GM23338 (cell line): ENCODE results near the gene FNDC8. TPM values are rescaled to one million over a fixed set of nuclear protein-coding genes. Genes with fewer than 3 reads are reported as not detected.

ENCODE experiments used
- ATAC-seq: fragments of 200-7000 bp; cut with Tn5 transposase; 3 replicates; pipeline ENCODE4 v1.9.1; 2020
- DNase-seq: peaks from one replicate; pipeline ENCODE4 v3.0.0-alpha.2; 2015; ENCODE audit warnings: low spot score
- H2AFZ ChIP-seq: fragments of 200-600 bp; sonication (generic); 2 replicates; pipeline ENCODE4 v1.8.0; 2016; ENCODE audit warnings: antibody characterized with exemption, mild to moderate bottlenecking, moderate library complexity
- H3F3A ChIP-seq: fragments of 200-600 bp; sonication (generic); replicated peaks from 2 replicates; pipeline ENCODE4 v1.8.0; 2017; ENCODE audit warnings: antibody characterized with exemption, mixed run types, low read depth
- H3K27ac ChIP-seq: fragments of 200-600 bp; sonication (generic); 2 replicates; pipeline ENCODE4 v1.6.1; 2016; ENCODE audit warnings: low read depth
- H3K27me3 ChIP-seq: fragments of 200-600 bp; sonication (generic); 2 replicates; pipeline ENCODE4 v1.8.0; 2016; ENCODE audit warnings: mild to moderate bottlenecking, mixed run types, moderate library complexity; ENCODE audit not compliant: insufficient read depth
- H3K36me3 ChIP-seq: fragments of 200-600 bp; sonication (generic); 2 replicates; pipeline ENCODE4 v1.8.0; 2016; ENCODE audit warnings: mild to moderate bottlenecking; ENCODE audit not compliant: insufficient read depth
- H3K4me1 ChIP-seq: fragments of 200-600 bp; sonication (generic); 2 replicates; pipeline ENCODE4 v1.8.0; 2016; ENCODE audit warnings: mild to moderate bottlenecking, moderate library complexity; ENCODE audit not compliant: insufficient read depth
- H3K4me2 ChIP-seq: fragments of 200-600 bp; sonication (generic); 2 replicates; pipeline ENCODE4 v1.7.1; 2017; ENCODE audit warnings: mixed run types
- H3K4me3 ChIP-seq: fragments of 200-600 bp; sonication (generic); 2 replicates; pipeline ENCODE4 v1.6.1; 2016; ENCODE audit warnings: mixed run types
- H3K79me2 ChIP-seq: fragments of 200-600 bp; sonication (generic); replicated peaks from 2 replicates; pipeline ENCODE4 v1.8.0; 2017; ENCODE audit warnings: mild to moderate bottlenecking; ENCODE audit not compliant: insufficient read depth
- H3K9me2 ChIP-seq: fragments of 200-600 bp; sonication (generic); 2 replicates; pipeline ENCODE4 v1.8.0; 2017; ENCODE audit not compliant: insufficient read depth
- H4K20me1 ChIP-seq: fragments of 200-600 bp; sonication (generic); replicated peaks from 2 replicates; pipeline ENCODE4 v1.8.0; 2017; ENCODE audit warnings: mild to moderate bottlenecking; ENCODE audit not compliant: insufficient read depth
- H3K27ac Mint-ChIP-seq: 2 replicates; pipeline ENCODE4 v1.8.0; 2020; ENCODE audit warnings: inconsistent platforms, mild to moderate bottlenecking, moderate library complexity, mixed read lengths
- H3K27me3 Mint-ChIP-seq: 3 replicates; pipeline ENCODE4 v1.8.0; 2022; ENCODE audit warnings: low read depth, mild to moderate bottlenecking, moderate library complexity, mixed read lengths, inconsistent platforms; ENCODE audit not compliant: insufficient read depth, poor library complexity
- H3K36me3 Mint-ChIP-seq: 3 replicates; pipeline ENCODE4 v1.8.0; 2021; ENCODE audit warnings: low read depth, mild to moderate bottlenecking, inconsistent platforms, moderate library complexity, mixed read lengths
- H3K4me1 Mint-ChIP-seq: 3 replicates; pipeline ENCODE4 v1.8.0; 2020; ENCODE audit warnings: mild to moderate bottlenecking, inconsistent platforms, mixed read lengths
- H3K4me3 Mint-ChIP-seq: 3 replicates; pipeline ENCODE4 v1.8.0; 2021; ENCODE audit warnings: moderate library complexity, mild to moderate bottlenecking, inconsistent platforms, mixed read lengths
- H3K9me3 Mint-ChIP-seq: 3 replicates; pipeline ENCODE4 v1.8.0; 2020; ENCODE audit warnings: moderate library complexity, mild to moderate bottlenecking, inconsistent platforms, mixed read lengths
- CREB1 ChIP-seq: fragments of 250-450 bp; sonication (Bioruptor Pico); IDR thresholded peaks from 2 replicates; pipeline ENCODE4 v1.5.0; 2020; ENCODE audit warnings: low read depth, mild to moderate bottlenecking, moderate library complexity
- EZH2 ChIP-seq: fragments of 200-600 bp; sonication (generic); IDR thresholded peaks from one replicate; pipeline ENCODE4 v1.8.0; 2017; ENCODE audit warnings: antibody characterized with exemption, mild to moderate bottlenecking, low read depth; ENCODE audit not compliant: unreplicated experiment
- EZH2phosphoT487 ChIP-seq: fragments of 200-600 bp; sonication (generic); IDR thresholded peaks from one replicate; pipeline ENCODE4 v1.8.1; 2018; ENCODE audit warnings: antibody characterized with exemption; ENCODE audit not compliant: unreplicated experiment
- NANOG ChIP-seq: IDR thresholded peaks from 2 replicates; pipeline ENCODE4 v1.6.1; 2016; ENCODE audit warnings: antibody characterized with exemption, borderline replicate concordance
- POLR2AphosphoS5 ChIP-seq: IDR thresholded peaks from 2 replicates; pipeline ENCODE4 v1.6.1; 2016; ENCODE audit warnings: antibody characterized with exemption, low read depth
- STAT1 ChIP-seq: IDR thresholded peaks from one replicate; pipeline ENCODE4 v1.6.1; 2016; ENCODE audit warnings: antibody characterized with exemption; ENCODE audit not compliant: unreplicated experiment
- ZNF114 ChIP-seq: fragments of 250-450 bp; sonication (Bioruptor Pico); IDR thresholded peaks from 2 replicates; pipeline ENCODE4 v1.5.0; 2020; ENCODE audit warnings: mild to moderate bottlenecking, moderate library complexity
- ZNF331 ChIP-seq: fragments of 250-450 bp; sonication (Bioruptor Pico); IDR thresholded peaks from 2 replicates; pipeline ENCODE4 v1.5.0; 2020; ENCODE audit warnings: low read depth, mild to moderate bottlenecking, moderate library complexity
- ZNF462 ChIP-seq: fragments of 250-450 bp; sonication (Bioruptor Pico); IDR thresholded peaks from 2 replicates; pipeline ENCODE4 v1.5.0; 2020; ENCODE audit warnings: mild to moderate bottlenecking, moderate library complexity
- polyA plus RNA-seq: library from polyadenylated mRNA; unstranded; fragments of >200 nt; fragmentation: Nextera tagmentation; extraction: Ambion mirVana; gene quantifications from 2 replicates; pipeline ENCODE4 v1.2.1, GENCODE V29; 2016
- total RNA-seq: library from RNA; depleted of rRNA; stranded (reverse); fragments of >200 nt; shearing (Covaris generic); gene quantifications from 2 replicates; pipeline ENCODE4 v1.2.3, GENCODE V29; 2014
- TF ChIP-seq, protein P1 (sequence below), 2 experiments: fragments of 200-600 bp in 1 of 2; sonication (generic) in 1 of 2; conservative IDR thresholded peaks; 2 replicates each; pipeline versions ENCODE4 v1.5.1 to v1.6.1; 2016 to 2017; ENCODE audit warnings: antibody characterized with exemption in 2 of 2, low read depth in 2 of 2, mild to moderate bottlenecking in 2 of 2, moderate library complexity in 1 of 2
- TF ChIP-seq, protein P2 (sequence below): IDR thresholded peaks from one replicate; pipeline ENCODE4 v1.6.1; 2018; ENCODE audit warnings: antibody characterized with exemption; ENCODE audit not compliant: unreplicated experiment

FNDC8 gene
- total and polyA plus RNA-seq, 2 experiments from 2014 or later: not detected

- H3K9me2 ChIP-seq: 0 out of 2 replicates have a peak, but pooled peaks cover 3% of the 10 kb centered on the region
- no peaks in the 10 kb centered on the region for H3K79me2 ChIP-seq
- peaks cover 7% of the 10 kb centered on the region for H3K4me1 Mint-ChIP-seq
- ATAC-seq: no peak
- no peak overlapping the region for H2AFZ ChIP-seq
- H3K27me3 Mint-ChIP-seq: peaks cover 1% of the 10 kb centered on the region
- H3K4me3 Mint-ChIP-seq: no peak overlapping the region
- no peak overlapping the region for H3K4me2 ChIP-seq
- no peak overlapping the region for H3K27ac Mint-ChIP-seq
- no peak overlapping the region for H3K4me3 ChIP-seq
- H3K27ac ChIP-seq: no peak overlapping the region
- H3K36me3 Mint-ChIP-seq: no peaks in the 10 kb centered on the region
- H3K36me3 ChIP-seq: no peaks in the 10 kb centered on the region
- peaks cover 3% of the 10 kb centered on the region; the same call in 1 of the 2 replicates for H3K4me1 ChIP-seq
- TF ChIP-seq NANOG (no peak), EZH2 (no peak), ZNF462 (no peak), CREB1 (CRISPR knock-in tag) (no peak), POLR2AphosphoS5 (no peak), STAT1 (no peak), EZH2phosphoT487 (no peak), ZNF331 (no peak), ZNF114 (CRISPR knock-in tag) (no peak)
- TF ChIP-seq, protein P1, sequence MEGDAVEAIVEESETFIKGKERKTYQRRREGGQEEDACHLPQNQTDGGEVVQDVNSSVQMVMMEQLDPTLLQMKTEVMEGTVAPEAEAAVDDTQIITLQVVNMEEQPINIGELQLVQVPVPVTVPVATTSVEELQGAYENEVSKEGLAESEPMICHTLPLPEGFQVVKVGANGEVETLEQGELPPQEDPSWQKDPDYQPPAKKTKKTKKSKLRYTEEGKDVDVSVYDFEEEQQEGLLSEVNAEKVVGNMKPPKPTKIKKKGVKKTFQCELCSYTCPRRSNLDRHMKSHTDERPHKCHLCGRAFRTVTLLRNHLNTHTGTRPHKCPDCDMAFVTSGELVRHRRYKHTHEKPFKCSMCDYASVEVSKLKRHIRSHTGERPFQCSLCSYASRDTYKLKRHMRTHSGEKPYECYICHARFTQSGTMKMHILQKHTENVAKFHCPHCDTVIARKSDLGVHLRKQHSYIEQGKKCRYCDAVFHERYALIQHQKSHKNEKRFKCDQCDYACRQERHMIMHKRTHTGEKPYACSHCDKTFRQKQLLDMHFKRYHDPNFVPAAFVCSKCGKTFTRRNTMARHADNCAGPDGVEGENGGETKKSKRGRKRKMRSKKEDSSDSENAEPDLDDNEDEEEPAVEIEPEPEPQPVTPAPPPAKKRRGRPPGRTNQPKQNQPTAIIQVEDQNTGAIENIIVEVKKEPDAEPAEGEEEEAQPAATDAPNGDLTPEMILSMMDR (conservative IDR thresholded peaks at IDR 0.05; ENCODE audit: low read depth in 2 of 2): no peak
- TF ChIP-seq, protein P2, sequence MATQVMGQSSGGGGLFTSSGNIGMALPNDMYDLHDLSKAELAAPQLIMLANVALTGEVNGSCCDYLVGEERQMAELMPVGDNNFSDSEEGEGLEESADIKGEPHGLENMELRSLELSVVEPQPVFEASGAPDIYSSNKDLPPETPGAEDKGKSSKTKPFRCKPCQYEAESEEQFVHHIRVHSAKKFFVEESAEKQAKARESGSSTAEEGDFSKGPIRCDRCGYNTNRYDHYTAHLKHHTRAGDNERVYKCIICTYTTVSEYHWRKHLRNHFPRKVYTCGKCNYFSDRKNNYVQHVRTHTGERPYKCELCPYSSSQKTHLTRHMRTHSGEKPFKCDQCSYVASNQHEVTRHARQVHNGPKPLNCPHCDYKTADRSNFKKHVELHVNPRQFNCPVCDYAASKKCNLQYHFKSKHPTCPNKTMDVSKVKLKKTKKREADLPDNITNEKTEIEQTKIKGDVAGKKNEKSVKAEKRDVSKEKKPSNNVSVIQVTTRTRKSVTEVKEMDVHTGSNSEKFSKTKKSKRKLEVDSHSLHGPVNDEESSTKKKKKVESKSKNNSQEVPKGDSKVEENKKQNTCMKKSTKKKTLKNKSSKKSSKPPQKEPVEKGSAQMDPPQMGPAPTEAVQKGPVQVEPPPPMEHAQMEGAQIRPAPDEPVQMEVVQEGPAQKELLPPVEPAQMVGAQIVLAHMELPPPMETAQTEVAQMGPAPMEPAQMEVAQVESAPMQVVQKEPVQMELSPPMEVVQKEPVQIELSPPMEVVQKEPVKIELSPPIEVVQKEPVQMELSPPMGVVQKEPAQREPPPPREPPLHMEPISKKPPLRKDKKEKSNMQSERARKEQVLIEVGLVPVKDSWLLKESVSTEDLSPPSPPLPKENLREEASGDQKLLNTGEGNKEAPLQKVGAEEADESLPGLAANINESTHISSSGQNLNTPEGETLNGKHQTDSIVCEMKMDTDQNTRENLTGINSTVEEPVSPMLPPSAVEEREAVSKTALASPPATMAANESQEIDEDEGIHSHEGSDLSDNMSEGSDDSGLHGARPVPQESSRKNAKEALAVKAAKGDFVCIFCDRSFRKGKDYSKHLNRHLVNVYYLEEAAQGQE: no peak
- no peak for DNase-seq
- no peaks in the 10 kb centered on the region for H3K9me3 Mint-ChIP-seq
- H4K20me1 ChIP-seq: no peaks in the 10 kb centered on the region
- H3F3A ChIP-seq: no peaks in the 10 kb centered on the region
- H3K27me3 ChIP-seq: no peaks in the 10 kb centered on the region
Measured at GRCh38 chr17:35160354-35161201, 39.2 kb downstream of the FNDC8 start.
